ENCODE data around the gene CCAR1. TPM values are rescaled to one million over a fixed set of nuclear protein-coding genes. Genes with fewer than 3 reads are reported as not detected.

Gene CCAR1
- total and polyA plus RNA-seq, 2 of the 13 experiments (the other 11 are each of a cell fraction or from before 2014, with no cell fraction given): 74.5 to 81.6 TPM

DNA sequence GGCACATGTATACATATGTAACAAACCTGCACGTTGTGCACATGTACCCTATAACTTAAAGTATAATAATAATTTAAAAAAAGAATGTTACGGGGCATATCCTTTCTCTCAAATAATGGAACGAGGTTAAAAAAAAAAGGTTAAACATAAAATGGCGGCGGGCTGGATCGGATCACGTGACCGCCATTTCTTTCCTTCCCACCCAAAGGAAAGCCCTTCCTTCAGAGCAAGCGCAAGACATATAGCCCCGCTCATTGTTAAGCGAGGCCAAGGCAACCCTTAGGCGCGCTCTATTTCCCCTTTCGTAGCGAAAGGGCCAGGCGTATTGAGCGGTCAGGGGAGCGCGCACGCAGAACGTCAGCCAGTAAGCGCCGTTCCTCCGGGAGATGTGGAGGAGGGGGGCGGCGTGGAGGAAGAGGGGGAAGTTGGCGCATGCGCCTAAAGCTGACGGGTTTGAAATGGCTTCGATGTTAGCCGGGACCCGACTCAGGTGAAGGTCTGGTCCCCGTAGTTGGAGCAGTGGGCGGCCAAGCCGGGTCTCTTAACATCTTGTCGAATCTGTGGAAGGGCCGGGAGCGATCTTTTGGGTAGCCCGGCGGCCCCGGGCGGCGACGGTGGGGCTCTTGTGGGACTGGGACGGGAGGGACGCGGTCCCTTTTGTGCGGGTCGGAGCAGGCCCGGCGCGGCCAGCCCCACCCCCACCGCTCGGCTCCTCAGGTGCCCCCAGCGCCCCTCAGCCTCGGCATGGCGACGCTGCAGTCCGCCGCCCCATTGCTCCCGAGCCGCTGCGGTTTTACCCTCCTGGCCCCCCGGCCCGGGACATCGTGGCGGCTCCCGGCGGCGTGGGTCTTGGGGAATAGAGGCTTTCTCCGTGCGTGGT is at the start of gene CCAR1 (continued):
- TF ChIP-seq, protein P1, sequence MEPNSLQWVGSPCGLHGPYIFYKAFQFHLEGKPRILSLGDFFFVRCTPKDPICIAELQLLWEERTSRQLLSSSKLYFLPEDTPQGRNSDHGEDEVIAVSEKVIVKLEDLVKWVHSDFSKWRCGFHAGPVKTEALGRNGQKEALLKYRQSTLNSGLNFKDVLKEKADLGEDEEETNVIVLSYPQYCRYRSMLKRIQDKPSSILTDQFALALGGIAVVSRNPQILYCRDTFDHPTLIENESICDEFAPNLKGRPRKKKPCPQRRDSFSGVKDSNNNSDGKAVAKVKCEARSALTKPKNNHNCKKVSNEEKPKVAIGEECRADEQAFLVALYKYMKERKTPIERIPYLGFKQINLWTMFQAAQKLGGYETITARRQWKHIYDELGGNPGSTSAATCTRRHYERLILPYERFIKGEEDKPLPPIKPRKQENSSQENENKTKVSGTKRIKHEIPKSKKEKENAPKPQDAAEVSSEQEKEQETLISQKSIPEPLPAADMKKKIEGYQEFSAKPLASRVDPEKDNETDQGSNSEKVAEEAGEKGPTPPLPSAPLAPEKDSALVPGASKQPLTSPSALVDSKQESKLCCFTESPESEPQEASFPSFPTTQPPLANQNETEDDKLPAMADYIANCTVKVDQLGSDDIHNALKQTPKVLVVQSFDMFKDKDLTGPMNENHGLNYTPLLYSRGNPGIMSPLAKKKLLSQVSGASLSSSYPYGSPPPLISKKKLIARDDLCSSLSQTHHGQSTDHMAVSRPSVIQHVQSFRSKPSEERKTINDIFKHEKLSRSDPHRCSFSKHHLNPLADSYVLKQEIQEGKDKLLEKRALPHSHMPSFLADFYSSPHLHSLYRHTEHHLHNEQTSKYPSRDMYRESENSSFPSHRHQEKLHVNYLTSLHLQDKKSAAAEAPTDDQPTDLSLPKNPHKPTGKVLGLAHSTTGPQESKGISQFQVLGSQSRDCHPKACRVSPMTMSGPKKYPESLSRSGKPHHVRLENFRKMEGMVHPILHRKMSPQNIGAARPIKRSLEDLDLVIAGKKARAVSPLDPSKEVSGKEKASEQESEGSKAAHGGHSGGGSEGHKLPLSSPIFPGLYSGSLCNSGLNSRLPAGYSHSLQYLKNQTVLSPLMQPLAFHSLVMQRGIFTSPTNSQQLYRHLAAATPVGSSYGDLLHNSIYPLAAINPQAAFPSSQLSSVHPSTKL (CRISPR knock-in tag; IDR thresholded peaks at IDR 0.05): peak; percentile 38; the same call in 1 of the 2 replicates
- TF ChIP-seq ZNF567 (CRISPR knock-in tag; IDR thresholded peaks at IDR 0.05; ENCODE audit: borderline replicate concordance) (peak; percentile 80; the same call in 1 of the 2 replicates), ZNF143 (CRISPR knock-in tag; IDR thresholded peaks at IDR 0.05) (no peak), HNRNPK (IDR thresholded peaks at IDR 0.05; ENCODE audit: low read depth, low read length, poor library complexity, severe bottlenecking) (peak; percentile 61), ARNT (IDR thresholded peaks at IDR 0.05) (no peak), MZF1 (CRISPR knock-in tag; IDR thresholded peaks at IDR 0.05; ENCODE audit: borderline replicate concordance) (no peak), SP1 (IDR thresholded peaks at IDR 0.05) (no peak), SP1 (CRISPR knock-in tag; IDR thresholded peaks at IDR 0.05) (no peak; the same call in 1 of the 2 replicates), FOSL1 (CRISPR knock-in tag; IDR thresholded peaks at IDR 0.05; ENCODE audit: borderline replicate concordance) (no peak), RFXAP (CRISPR knock-in tag; IDR thresholded peaks at IDR 0.05; ENCODE audit: borderline replicate concordance) (no peak), ZFP36L1 (CRISPR knock-in tag; IDR thresholded peaks at IDR 0.05) (no peak), ZBTB44 (CRISPR knock-in tag; IDR thresholded peaks at IDR 0.05) (no peak), PRMT3 (CRISPR knock-in tag; IDR thresholded peaks at IDR 0.05; ENCODE audit: borderline replicate concordance, low read depth) (no peak), ZNF484 (CRISPR knock-in tag; IDR thresholded peaks at IDR 0.05; ENCODE audit: borderline replicate concordance, low read depth) (no peak)
- TF ChIP-seq, protein P2, sequence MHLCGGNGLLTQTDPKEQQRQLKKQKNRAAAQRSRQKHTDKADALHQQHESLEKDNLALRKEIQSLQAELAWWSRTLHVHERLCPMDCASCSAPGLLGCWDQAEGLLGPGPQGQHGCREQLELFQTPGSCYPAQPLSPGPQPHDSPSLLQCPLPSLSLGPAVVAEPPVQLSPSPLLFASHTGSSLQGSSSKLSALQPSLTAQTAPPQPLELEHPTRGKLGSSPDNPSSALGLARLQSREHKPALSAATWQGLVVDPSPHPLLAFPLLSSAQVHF (CRISPR knock-in tag; IDR thresholded peaks at IDR 0.05): no peak; the same call in 1 of the 2 replicates
- TF ChIP-seq, protein P3, sequence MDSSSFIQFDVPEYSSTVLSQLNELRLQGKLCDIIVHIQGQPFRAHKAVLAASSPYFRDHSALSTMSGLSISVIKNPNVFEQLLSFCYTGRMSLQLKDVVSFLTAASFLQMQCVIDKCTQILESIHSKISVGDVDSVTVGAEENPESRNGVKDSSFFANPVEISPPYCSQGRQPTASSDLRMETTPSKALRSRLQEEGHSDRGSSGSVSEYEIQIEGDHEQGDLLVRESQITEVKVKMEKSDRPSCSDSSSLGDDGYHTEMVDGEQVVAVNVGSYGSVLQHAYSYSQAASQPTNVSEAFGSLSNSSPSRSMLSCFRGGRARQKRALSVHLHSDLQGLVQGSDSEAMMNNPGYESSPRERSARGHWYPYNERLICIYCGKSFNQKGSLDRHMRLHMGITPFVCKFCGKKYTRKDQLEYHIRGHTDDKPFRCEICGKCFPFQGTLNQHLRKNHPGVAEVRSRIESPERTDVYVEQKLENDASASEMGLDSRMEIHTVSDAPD (CRISPR knock-in tag; IDR thresholded peaks at IDR 0.05): peak; percentile 40; the same call in 1 of the 2 replicates
- TF ChIP-seq, protein P4, sequence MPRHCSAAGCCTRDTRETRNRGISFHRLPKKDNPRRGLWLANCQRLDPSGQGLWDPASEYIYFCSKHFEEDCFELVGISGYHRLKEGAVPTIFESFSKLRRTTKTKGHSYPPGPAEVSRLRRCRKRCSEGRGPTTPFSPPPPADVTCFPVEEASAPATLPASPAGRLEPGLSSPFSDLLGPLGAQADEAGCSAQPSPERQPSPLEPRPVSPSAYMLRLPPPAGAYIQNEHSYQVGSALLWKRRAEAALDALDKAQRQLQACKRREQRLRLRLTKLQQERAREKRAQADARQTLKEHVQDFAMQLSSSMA (CRISPR knock-in tag; IDR thresholded peaks at IDR 0.05): no peak

All from HepG2 (cell line).